K562 (cell line): ENCODE data around the gene CNKSR3.

Experiments
- TF ChIP-seq, protein P1 (sequence below): IDR thresholded peaks from 2 replicates; pipeline ENCODE4 v1.6.1; 2016; ENCODE audit warnings: missing genetic modification characterization, missing compliant biosample characterization
- TF ChIP-seq, protein P2 (sequence below), 2 experiments: fragments of 450-650 bp in 1 of 2; sonication (generic) in 1 of 2; formaldehyde crosslinking in 1 of 2; IDR thresholded peaks in 1 of 2; conservative IDR thresholded peaks in 1 of 2; 2 replicates each; pipeline versions ENCODE4 v1.6.1 to v1.8.1; 2016 to 2023; ENCODE audit warnings: mild to moderate bottlenecking in 2 of 2, moderate library complexity in 2 of 2, inconsistent platforms in 1 of 2, missing genetic modification reagents in 1 of 2
- TF ChIP-seq, protein P3 (sequence below), 3 experiments: IDR thresholded peaks in 2 of 3; conservative IDR thresholded peaks in 1 of 3; 2 replicates each; pipeline ENCODE4 v1.5.1; 2011 to 2012; ENCODE audit warnings: low read length in 3 of 3, mild to moderate bottlenecking in 3 of 3, control low read depth in 2 of 3, improper control_type of control experiment in 1 of 3, inconsistent platforms in 1 of 3, low read depth in 1 of 3, mixed read lengths in 1 of 3, moderate library complexity in 1 of 3; ENCODE audit not compliant: insufficient read depth in 2 of 3

DNA sequence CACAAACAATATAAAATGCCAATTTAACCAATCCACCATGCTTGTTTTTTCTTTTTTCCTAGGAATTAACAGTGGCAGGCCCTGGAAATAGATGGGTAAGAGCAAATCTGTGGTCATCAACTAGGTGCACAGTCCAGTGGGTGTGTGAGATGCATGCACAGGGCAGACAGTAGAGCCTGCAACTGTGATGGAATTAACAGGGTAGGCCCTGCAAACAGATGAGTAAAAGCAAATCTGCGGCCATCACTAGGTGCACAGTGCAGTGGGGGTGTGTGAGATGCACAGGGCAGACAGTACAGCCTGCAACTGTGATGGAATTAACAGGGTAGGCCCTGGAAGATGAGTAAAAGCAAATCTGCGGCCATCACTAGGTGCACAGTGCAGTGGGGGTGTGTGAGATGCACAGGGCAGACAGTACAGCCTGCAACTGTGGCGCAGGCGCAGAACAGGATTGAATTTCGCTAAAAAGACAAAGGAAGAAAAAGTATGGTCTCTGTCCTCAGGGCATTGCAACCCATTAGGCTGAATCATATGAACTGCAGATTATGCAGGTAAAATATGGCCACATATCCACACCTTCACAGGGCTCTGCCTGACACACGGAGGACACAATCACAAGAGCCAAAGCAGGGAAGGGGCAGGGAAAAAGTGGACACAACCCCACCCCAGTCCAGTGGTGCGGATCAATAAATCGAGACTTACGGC lies 112.8 kb downstream of the CNKSR3 start:
- TF ChIP-seq, protein P1, sequence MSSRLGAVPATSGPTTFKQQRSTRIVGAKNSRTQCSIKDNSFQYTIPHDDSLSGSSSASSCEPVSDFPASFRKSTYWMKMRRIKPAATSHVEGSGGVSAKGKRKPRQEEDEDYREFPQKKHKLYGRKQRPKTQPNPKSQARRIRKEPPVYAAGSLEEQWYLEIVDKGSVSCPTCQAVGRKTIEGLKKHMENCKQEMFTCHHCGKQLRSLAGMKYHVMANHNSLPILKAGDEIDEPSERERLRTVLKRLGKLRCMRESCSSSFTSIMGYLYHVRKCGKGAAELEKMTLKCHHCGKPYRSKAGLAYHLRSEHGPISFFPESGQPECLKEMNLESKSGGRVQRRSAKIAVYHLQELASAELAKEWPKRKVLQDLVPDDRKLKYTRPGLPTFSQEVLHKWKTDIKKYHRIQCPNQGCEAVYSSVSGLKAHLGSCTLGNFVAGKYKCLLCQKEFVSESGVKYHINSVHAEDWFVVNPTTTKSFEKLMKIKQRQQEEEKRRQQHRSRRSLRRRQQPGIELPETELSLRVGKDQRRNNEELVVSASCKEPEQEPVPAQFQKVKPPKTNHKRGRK (tag) = no peak
- TF ChIP-seq, protein P2, sequence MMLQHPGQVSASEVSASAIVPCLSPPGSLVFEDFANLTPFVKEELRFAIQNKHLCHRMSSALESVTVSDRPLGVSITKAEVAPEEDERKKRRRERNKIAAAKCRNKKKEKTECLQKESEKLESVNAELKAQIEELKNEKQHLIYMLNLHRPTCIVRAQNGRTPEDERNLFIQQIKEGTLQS (IDR thresholded peaks at IDR 0.05) = no peak
- TF ChIP-seq, protein P2 (CRISPR knock-in tag; conservative IDR thresholded peaks at IDR 0.05) = no peak
- TF ChIP-seq, protein P3, sequence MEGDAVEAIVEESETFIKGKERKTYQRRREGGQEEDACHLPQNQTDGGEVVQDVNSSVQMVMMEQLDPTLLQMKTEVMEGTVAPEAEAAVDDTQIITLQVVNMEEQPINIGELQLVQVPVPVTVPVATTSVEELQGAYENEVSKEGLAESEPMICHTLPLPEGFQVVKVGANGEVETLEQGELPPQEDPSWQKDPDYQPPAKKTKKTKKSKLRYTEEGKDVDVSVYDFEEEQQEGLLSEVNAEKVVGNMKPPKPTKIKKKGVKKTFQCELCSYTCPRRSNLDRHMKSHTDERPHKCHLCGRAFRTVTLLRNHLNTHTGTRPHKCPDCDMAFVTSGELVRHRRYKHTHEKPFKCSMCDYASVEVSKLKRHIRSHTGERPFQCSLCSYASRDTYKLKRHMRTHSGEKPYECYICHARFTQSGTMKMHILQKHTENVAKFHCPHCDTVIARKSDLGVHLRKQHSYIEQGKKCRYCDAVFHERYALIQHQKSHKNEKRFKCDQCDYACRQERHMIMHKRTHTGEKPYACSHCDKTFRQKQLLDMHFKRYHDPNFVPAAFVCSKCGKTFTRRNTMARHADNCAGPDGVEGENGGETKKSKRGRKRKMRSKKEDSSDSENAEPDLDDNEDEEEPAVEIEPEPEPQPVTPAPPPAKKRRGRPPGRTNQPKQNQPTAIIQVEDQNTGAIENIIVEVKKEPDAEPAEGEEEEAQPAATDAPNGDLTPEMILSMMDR (IDR thresholded peaks at IDR 0.05 in 2 of 3, conservative IDR thresholded peaks at IDR 0.05 in 1 of 3; ENCODE audit: insufficient read depth in 2 of 3, low read depth in 1 of 3, low read length in 3 of 3) = no peak
